Loucy (cell line): ENCODE data around the gene FAM131C.

Experiments
- CTCF ChIP-seq: fragments of 200-600 bp; sonication (generic); conservative IDR thresholded peaks from 2 replicates; pipeline ENCODE4 v1.5.1; 2014; ENCODE audit warnings: mild to moderate bottlenecking, antibody characterized with exemption, low read length
- EZH2phosphoT487 ChIP-seq: fragments of 200-600 bp; IDR thresholded peaks from 2 replicates; pipeline ENCODE4 v1.6.1; 2018; ENCODE audit warnings: antibody characterized with exemption, mild to moderate bottlenecking, moderate library complexity, borderline replicate concordance

- TF ChIP-seq CTCF (no peak), EZH2phosphoT487 (no peak)
These were observed 44.2 kb downstream of the FAM131C start for GRCh38 chr1:16029288-16029687.
